Measurements from ENCODE around the gene RC3H1. TPM values are rescaled to one million over a fixed set of nuclear protein-coding genes. Genes with fewer than 3 reads are reported as not detected.

The RC3H1 gene
- total RNA-seq, 4 donors from 2014 or later, result 27.6 to 41.6 (median 40.2) TPM

DNA sequence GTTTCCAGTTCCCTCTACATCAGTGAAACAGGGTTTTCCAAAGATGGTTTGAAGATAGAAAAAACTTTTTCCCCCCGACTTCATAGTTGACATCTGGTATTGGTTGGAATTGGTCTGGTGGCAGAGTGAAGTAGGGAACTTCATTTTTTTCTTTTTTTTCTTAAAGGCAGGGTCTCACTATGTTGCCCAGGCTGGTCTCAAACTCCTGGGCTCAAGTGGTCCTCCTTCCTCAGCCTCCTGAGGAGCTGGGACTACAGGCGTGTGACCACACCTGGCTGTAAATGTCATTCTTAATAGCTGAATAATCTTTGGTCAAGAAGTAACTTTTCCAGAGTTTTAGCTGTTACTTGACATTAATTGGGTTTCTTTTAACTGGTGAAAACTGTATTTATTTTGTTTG is 132.3 kb downstream of the RC3H1 start:
- DNase-seq (ENCODE audit: low spot score) (no peak), ATAC-seq (ENCODE audit: low FRiP score) (no peak)
- TF ChIP-seq, protein P1, sequence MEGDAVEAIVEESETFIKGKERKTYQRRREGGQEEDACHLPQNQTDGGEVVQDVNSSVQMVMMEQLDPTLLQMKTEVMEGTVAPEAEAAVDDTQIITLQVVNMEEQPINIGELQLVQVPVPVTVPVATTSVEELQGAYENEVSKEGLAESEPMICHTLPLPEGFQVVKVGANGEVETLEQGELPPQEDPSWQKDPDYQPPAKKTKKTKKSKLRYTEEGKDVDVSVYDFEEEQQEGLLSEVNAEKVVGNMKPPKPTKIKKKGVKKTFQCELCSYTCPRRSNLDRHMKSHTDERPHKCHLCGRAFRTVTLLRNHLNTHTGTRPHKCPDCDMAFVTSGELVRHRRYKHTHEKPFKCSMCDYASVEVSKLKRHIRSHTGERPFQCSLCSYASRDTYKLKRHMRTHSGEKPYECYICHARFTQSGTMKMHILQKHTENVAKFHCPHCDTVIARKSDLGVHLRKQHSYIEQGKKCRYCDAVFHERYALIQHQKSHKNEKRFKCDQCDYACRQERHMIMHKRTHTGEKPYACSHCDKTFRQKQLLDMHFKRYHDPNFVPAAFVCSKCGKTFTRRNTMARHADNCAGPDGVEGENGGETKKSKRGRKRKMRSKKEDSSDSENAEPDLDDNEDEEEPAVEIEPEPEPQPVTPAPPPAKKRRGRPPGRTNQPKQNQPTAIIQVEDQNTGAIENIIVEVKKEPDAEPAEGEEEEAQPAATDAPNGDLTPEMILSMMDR (IDR thresholded peaks at IDR 0.05), result no peak

DNA sequence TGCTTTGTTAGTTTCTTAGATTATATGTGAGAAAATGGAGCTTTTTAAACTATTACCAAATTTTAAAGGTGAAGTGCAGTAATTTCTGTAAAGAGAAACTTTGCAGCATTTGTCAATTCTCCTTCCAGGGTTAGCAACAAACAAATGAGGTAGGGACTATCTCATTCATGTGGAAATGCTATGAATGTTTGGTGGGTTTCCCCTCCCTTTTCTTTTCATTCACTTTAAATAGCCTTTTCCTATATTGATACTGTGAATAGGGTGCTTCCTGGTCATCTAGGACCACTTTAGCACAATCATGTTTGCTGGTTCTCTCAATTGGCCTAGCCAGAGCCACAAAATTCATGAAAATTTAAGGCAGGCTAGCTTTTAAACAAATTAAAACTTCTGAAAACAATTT is 133.4 kb downstream of the RC3H1 start:
- TF ChIP-seq, protein P1 (IDR thresholded peaks at IDR 0.05), result no peak
- no peak for DNase-seq (ENCODE audit: low spot score)
- ATAC-seq (ENCODE audit: low FRiP score), result no peak

DNA sequence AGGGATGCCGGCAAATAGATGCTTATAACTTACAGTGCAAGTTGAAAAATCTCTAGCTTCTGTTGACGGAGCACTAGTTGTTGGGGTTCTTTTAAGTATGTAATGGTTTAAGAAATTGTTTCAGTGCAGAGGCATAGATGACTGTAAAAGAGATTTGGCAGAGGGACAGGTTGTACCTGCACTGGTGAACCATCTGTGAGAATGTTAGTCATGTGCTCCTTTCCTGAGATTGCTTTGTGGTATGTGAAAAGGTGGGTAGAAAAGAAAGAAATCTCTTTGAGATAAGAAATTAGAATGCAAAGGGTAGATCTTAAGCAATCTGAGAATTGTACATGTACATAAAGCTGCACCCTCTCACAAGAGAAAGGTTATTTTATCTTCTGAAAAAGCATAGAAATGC is 134.5 kb downstream of the RC3H1 start:
- no peak for DNase-seq (ENCODE audit: low spot score)
- no peak for ATAC-seq (ENCODE audit: low FRiP score)
- TF ChIP-seq, protein P1 (IDR thresholded peaks at IDR 0.05), result no peak

DNA sequence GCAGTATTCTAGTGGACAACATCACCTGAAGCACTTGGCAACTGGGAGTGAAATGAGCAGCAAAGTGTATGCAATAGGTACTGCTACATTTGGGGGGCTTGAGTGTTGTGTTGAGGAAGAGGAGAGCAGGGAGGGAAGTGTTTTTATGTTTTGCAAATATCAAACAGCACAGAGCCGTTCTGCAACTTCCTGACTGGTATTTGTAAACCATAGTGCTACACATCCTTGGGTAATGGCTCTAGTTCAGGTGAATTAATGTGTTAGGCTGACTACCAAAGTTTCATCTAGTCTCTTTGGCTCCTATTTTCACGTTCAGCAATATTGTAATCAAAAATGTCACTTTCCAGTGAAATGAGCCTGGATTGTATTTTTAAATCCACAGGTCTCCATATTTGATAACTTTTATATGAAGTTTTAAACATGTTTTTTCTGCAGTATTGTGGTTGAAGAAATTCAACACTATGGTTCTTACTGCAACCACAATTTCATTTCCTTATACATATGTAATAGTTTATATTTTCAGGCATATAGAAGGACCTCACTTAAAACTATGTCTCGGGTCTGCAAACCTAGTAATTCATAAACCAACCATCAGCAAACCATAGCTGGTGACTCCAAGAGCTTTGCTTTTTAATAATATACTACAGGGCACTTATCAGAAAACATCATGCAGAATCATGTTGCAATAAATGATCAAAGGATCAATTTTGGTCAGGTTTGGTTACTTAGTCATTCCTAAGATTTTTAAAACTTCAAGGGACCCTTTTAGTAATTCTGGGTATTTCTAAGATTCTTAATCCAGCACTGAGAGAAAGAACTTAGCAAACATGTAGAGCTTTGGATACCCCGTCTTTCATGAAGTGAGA is 135.2 kb downstream of the RC3H1 start:
- TF ChIP-seq, protein P1 (IDR thresholded peaks at IDR 0.05), result no peak
- DNase-seq (ENCODE audit: low spot score) (no peak), ATAC-seq (ENCODE audit: low FRiP score) (no peak)

DNA sequence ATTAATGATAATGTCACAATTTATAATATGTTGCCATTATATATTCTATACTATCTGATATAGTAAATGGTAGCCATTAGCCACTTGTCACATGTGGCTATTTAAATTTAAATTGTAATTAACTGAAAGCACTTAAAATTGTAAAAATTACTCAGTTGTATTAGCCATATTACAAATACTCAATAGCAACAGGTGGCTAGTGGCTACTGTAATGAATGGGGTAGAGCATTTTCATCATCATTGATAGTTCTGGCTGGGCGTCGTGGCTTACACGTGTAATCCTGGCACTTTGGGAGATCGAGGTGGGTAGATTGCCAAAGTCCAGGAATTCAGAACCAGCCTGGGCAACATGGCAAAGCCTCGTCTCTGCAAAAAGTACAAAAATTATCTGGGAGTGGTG is 137.5 kb downstream of the RC3H1 start:
- TF ChIP-seq, protein P1 (IDR thresholded peaks at IDR 0.05), result no peak
- no peak for DNase-seq (ENCODE audit: low spot score)
- no peak for ATAC-seq (ENCODE audit: low FRiP score)

Small RNA genes lying within 50 kb of the gene (small RNA-seq; reads per million reads assigned to genes)
- gene RNA5SP67, result not detected
- gene RNA5SP68, result not detected

Other genes with a start within 250 kb of the RC3H1 start
- gene DARS2, start 197.7 kb downstream of the RC3H1 start, total RNA-seq, result 10 to 100 TPM in 2 of 4 donors, 1 to 10 TPM in 2; 9.5 to 16.9 (median 12.1) TPM
- 1 to 10 TPM; 2.6 to 6.9 (median 5.8) TPM for gene CENPL, start 197.5 kb downstream of the RC3H1 start, total RNA-seq
- gene GAS5, start 154.4 kb downstream of the RC3H1 start, total RNA-seq, result 100 to 1,000 TPM; 312 to 565 (median 443) TPM
- 10 to 100 TPM in 2 of 4 donors, 1 to 10 TPM in 2; 5.5 to 16.1 (median 12.1) TPM for gene ZBTB37, start 154.0 kb downstream of the RC3H1 start, total RNA-seq
- under 1 TPM in 1 of 4 donors, not detected in 3; 0.63 TPM for gene SERPINC1, start 105.0 kb downstream of the RC3H1 start, total RNA-seq
- gene RABGAP1L, start 137.2 kb upstream of the RC3H1 start, total RNA-seq, result 10 to 100 TPM; 31.7 to 49.7 (median 34.3) TPM

All from omental fat pad (tissue), 4 donors.